Coronary artery (tissue), 2 donors: ENCODE data around the gene PPP1R8.
"Not testable (repeated sequence)": the region's sequence is repeated elsewhere in the genome, so short reads cannot be mapped to it uniquely, and the experiment has no call there.

Experiments
- DNase-seq: peaks from one replicate; pipeline ENCODE4 v3.0.0-alpha.2; 2017; ENCODE audit warnings: low spot score
- H3K27ac ChIP-seq, 2 donors: fragments of 200-600 bp; sonication (generic); one replicate each; pipeline ENCODE4 v1.5.1; 2016 to 2019
- H3K4me3 ChIP-seq: fragments of 200-600 bp; sonication (generic); 2 replicates; pipeline ENCODE4 v1.5.1; 2016; ENCODE audit warnings: mild to moderate bottlenecking, moderate library complexity
- TF ChIP-seq, protein P1 (sequence below): fragments of 200-600 bp; sonication (generic); IDR thresholded peaks from one replicate; pipeline ENCODE4 v1.5.1; 2019; ENCODE audit warnings: antibody characterized with exemption

PPP1R8 gene

DNA sequence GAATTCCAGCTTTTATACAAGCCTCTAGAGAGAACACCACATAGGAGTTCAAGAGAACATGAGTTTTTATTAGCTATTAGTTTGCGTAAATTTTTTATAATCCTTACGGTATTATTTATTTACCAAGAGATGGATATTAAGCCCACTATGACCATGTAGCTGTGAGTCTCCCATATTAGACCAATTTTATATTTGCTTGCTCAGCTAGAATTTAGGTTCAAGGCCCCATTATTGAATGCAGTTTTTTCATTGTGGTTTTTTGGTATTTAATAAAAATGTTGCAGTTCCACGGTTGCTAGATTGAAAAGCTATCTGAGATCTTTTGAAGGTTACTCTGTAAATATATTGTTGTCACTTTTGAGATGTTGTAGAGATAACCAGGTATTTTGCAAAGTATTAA lies 2.9 kb downstream of the PPP1R8 start:
- no peak for DNase-seq
- H3K4me3 ChIP-seq, result no peak overlapping the region
- H3K27ac ChIP-seq, result no peak overlapping the region
- TF ChIP-seq, protein P1, sequence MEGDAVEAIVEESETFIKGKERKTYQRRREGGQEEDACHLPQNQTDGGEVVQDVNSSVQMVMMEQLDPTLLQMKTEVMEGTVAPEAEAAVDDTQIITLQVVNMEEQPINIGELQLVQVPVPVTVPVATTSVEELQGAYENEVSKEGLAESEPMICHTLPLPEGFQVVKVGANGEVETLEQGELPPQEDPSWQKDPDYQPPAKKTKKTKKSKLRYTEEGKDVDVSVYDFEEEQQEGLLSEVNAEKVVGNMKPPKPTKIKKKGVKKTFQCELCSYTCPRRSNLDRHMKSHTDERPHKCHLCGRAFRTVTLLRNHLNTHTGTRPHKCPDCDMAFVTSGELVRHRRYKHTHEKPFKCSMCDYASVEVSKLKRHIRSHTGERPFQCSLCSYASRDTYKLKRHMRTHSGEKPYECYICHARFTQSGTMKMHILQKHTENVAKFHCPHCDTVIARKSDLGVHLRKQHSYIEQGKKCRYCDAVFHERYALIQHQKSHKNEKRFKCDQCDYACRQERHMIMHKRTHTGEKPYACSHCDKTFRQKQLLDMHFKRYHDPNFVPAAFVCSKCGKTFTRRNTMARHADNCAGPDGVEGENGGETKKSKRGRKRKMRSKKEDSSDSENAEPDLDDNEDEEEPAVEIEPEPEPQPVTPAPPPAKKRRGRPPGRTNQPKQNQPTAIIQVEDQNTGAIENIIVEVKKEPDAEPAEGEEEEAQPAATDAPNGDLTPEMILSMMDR, result no peak

DNA sequence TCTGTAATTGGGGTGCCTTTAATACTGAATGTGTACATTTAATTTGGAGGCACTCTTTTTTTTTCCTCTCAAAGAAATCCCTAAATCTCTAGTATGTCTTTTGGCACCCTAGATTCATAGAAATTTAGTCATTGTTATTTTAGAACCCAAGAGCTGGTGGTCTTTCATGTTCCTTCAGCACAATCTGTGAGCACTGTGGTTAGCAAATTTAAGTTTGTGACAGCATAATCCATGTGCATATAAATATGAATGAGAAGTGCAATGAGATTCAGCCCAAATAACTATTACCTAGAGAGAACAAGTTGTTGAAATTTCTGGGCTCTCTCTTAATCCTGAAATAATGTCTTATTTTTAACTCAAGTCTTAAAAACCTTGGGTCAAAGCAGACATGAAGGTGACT lies 4.5 kb downstream of the PPP1R8 start:
- no peak overlapping the region for H3K4me3 ChIP-seq
- DNase-seq, result no peak
- TF ChIP-seq, protein P1, result no peak
- H3K27ac ChIP-seq, result no peak overlapping the region

DNA sequence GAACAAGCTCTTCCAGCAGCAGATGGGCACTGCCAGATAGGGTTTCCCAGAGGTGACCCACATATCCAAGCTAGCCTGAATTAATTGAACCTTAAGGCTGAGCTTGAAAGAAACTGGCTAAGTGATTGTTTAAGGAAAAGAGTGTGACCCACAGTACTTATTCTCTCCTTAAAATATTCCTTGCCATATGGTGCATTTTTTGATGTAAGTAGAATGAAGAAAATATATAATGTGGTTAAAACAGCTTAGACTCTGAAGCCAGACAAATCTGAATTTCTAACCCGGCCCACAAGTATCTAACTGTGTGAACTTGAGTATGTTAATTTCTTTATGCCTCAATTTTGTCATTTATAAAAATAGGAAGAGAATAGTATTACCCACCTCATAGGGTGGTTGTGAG lies 4.9 kb downstream of the PPP1R8 start:
- TF ChIP-seq, protein P1, result no peak
- no peak for DNase-seq
- no peak overlapping the region for H3K4me3 ChIP-seq
- no peak overlapping the region for H3K27ac ChIP-seq

DNA sequence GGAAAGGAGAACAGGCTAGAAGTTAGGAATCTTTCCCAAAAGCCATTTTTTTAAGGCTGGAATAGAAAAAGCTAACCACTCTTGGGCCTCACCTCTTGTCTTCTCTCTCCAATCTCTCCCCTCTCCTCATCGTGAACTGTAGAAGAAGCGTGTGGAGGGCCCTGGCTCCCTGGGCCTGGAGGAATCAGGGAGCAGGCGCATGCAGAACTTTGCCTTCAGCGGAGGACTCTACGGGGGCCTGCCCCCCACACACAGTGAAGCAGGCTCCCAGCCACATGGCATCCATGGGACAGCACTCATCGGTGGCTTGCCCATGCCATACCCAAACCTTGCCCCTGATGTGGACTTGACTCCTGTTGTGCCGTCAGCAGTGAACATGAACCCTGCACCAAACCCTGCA lies 19.4 kb downstream of the PPP1R8 start:
- H3K27ac ChIP-seq, result no peak overlapping the region
- TF ChIP-seq, protein P1, result no peak
- no peak for DNase-seq

DNA sequence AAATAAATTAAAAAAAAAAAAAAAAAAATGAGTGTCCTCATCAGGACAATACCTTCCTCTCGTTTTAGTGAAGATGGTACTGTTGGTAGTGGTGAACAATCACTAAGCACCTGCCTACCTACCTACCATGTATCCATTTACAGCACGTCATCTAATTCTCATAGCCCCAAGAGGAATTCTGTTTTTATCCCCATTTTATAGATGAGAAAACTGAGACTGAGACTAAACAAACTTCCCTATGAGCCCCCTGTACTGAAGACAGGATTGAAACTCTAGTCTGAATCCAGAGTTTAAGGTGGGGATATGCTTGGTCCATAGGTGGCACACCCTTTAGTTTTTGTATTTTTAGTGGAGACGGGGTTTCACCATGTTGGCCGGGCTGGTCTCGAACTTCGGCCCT lies 24.5 kb downstream of the PPP1R8 start:
- H3K4me3 ChIP-seq, result no peak overlapping the region
- TF ChIP-seq, protein P1, result no peak
- H3K27ac ChIP-seq, result no peak overlapping the region
- no peak for DNase-seq

More for the DNA sequence above, 19.4 kb downstream of the PPP1R8 start:
- H3K4me3 ChIP-seq, result no peak overlapping the region

DNA sequence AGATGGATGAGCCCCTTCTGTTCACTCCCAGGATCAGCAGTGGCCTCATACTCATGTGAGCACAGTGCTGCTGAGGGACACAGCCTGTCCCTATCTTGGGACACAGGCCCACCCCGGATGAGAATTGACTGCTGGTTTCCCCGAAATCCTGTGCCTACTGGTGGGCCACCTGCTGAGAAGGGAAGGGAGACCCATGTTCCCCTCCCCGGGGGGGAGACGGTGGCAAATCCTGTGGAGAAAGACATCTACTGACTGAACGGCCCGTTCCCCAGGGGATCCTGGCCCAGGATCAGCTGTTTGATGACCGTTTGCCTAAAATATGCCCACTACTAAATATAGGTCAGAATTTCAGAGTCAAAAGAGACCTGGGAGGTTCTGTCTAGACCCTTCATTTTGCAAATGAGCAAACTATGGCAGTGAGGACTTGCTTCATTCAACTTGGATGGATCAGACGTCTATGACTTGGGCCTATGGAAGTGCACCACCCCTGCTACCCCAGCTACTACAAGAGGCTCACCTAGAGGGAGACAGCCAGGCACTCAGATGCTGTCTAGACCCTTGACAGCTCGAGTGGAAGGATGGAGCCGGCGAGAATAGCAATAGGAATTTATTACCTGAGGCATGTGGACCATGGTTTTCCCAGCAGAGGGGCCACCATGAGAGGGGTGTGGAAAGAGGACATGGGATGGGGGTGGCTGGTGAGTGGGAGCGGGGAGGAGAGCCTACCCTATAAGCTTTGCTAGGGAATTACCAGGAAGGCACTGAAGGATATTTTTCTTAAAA lies 26.2 kb downstream of the PPP1R8 start:
- no peak overlapping the region for H3K27ac ChIP-seq
- TF ChIP-seq, protein P1, result no peak
- no peak overlapping the region for H3K4me3 ChIP-seq
- no peak for DNase-seq

DNA sequence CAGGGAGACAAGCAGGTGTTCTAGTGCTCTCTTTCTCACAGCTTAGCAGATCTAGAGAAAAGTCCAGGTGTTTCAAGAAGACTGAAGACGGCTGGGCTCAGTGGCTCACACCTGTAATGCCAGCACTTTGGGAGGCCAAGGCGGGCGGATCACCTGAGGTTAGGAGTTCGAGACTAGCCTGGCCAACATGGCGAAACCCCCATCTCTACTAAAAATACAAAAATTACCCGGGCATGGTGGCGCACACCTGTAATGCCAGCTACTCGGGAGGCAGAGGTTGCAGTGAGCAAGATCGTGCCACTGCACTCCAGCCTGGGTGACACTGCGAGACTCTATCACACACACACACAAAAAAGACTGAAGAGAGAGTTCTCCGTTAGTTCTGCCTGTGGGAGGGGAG lies 27.0 kb downstream of the PPP1R8 start:
- DNase-seq, H3K4me3 ChIP-seq, H3K27ac ChIP-seq: not testable (repeated sequence)
